Measurements from ENCODE around the gene MMP25.

- TF ChIP-seq, protein P1, sequence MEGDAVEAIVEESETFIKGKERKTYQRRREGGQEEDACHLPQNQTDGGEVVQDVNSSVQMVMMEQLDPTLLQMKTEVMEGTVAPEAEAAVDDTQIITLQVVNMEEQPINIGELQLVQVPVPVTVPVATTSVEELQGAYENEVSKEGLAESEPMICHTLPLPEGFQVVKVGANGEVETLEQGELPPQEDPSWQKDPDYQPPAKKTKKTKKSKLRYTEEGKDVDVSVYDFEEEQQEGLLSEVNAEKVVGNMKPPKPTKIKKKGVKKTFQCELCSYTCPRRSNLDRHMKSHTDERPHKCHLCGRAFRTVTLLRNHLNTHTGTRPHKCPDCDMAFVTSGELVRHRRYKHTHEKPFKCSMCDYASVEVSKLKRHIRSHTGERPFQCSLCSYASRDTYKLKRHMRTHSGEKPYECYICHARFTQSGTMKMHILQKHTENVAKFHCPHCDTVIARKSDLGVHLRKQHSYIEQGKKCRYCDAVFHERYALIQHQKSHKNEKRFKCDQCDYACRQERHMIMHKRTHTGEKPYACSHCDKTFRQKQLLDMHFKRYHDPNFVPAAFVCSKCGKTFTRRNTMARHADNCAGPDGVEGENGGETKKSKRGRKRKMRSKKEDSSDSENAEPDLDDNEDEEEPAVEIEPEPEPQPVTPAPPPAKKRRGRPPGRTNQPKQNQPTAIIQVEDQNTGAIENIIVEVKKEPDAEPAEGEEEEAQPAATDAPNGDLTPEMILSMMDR (IDR thresholded peaks at IDR 0.05), result no peak
- TF ChIP-seq, protein P2, sequence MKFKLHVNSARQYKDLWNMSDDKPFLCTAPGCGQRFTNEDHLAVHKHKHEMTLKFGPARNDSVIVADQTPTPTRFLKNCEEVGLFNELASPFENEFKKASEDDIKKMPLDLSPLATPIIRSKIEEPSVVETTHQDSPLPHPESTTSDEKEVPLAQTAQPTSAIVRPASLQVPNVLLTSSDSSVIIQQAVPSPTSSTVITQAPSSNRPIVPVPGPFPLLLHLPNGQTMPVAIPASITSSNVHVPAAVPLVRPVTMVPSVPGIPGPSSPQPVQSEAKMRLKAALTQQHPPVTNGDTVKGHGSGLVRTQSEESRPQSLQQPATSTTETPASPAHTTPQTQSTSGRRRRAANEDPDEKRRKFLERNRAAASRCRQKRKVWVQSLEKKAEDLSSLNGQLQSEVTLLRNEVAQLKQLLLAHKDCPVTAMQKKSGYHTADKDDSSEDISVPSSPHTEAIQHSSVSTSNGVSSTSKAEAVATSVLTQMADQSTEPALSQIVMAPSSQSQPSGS (CRISPR knock-in tag; IDR thresholded peaks at IDR 0.05; ENCODE audit: borderline replicate concordance, low read depth), result no peak
- TF ChIP-seq NR1H2 (CRISPR knock-in tag; IDR thresholded peaks at IDR 0.05), result no peak
- no peak for TF ChIP-seq NR2C2 (CRISPR knock-in tag; IDR thresholded peaks at IDR 0.05)
- TF ChIP-seq, protein P3, sequence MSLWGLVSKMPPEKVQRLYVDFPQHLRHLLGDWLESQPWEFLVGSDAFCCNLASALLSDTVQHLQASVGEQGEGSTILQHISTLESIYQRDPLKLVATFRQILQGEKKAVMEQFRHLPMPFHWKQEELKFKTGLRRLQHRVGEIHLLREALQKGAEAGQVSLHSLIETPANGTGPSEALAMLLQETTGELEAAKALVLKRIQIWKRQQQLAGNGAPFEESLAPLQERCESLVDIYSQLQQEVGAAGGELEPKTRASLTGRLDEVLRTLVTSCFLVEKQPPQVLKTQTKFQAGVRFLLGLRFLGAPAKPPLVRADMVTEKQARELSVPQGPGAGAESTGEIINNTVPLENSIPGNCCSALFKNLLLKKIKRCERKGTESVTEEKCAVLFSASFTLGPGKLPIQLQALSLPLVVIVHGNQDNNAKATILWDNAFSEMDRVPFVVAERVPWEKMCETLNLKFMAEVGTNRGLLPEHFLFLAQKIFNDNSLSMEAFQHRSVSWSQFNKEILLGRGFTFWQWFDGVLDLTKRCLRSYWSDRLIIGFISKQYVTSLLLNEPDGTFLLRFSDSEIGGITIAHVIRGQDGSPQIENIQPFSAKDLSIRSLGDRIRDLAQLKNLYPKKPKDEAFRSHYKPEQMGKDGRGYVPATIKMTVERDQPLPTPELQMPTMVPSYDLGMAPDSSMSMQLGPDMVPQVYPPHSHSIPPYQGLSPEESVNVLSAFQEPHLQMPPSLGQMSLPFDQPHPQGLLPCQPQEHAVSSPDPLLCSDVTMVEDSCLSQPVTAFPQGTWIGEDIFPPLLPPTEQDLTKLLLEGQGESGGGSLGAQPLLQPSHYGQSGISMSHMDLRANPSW (CRISPR knock-in tag; conservative IDR thresholded peaks at IDR 0.05; ENCODE audit: low read depth), result no peak
These were observed 42.8 kb downstream of the MMP25 start for GRCh38 chr16:3088925-3089716.

Data from WTC11 (cell line).